Pancreas (tissue), 10 donors: ENCODE data around the gene SFXN5. TPM values are rescaled to one million over a fixed set of nuclear protein-coding genes. Genes with fewer than 3 reads are reported as not detected.

Experiments used
- ATAC-seq, 4 donors: fragments of 200-7000 bp; cut with Tn5 transposase; one replicate each; pipeline versions ENCODE4 v1.8.0 to v1.9.1; 2020; ENCODE audit warnings: mild to moderate bottlenecking in 4 of 4, moderate library complexity in 4 of 4
- DNase-seq, 6 donors: peaks; one replicate each; pipeline ENCODE4 v3.0.0-alpha.2; 2020
- FAIRE-seq: peaks from 2 replicates; lab custom pipeline; 2012; peaks lifted over from hg19 to GRCh38; lab: Jason Lieb, UNC
- H3K27ac ChIP-seq, 4 donors: fragments of 200-600 bp; sonication (generic); 1 replicate in 3 of 4; 2 replicates in 1 of 4; pipeline versions ENCODE4 v1.5.0 to v1.8.0; 2020
- H3K27me3 ChIP-seq, 4 donors: fragments of 200-600 bp; one replicate each; pipeline ENCODE4 v1.8.0; 2021
- H3K36me3 ChIP-seq, 3 donors: fragments of 200-600 bp; sonication (generic) in 1 of 3; one replicate each; pipeline versions ENCODE4 v1.5.0 to v1.8.0; 2020 to 2021
- H3K4me1 ChIP-seq, 3 donors: fragments of 200-600 bp; one replicate each; pipeline ENCODE4 v1.8.0; 2021
- H3K4me3 ChIP-seq, 4 donors: fragments of 200-600 bp; sonication (generic) in 2 of 4; one replicate each; pipeline versions ENCODE4 v1.5.0 to v1.8.0; 2020 to 2021
- H3K9me3 ChIP-seq, 4 donors: fragments of 200-600 bp; one replicate each; pipeline ENCODE4 v1.8.0; 2021
- CTCF ChIP-seq, 4 donors: fragments of 200-600 bp; sonication (generic) in 3 of 4; IDR thresholded peaks; one replicate each; pipeline versions ENCODE4 v1.5.0 to v1.8.0; 2021; ENCODE audit warnings: antibody characterized with exemption in 4 of 4
- WGBS, 2 donors: extraction: QIAGEN DNeasy Blood & Tissue Kit; methylation state at CpG; one replicate each; pipeline ENCODE4 v1.1.7; 2013; 5-methylcytosine and 5-hydroxymethylcytosine counted together
- intact Hi-C, 3 donors: fragments of 100-400 bp; cut with DNase I; formaldehyde crosslinking; loops; one replicate each; pipeline versions ENCODE4 v1.11.1 to v1.14.2; 2022
- polyA plus RNA-seq, 2 donors: library from polyadenylated mRNA; stranded (reverse); fragments of 200-250 nt; gene quantifications; one replicate each; pipeline ENCODE4 v1.2.3, GENCODE V29; 2013
- total RNA-seq, 6 donors: library from RNA; stranded (reverse); fragmentation: NEBNext Ultra II Directional in 4 of 6; extraction: Animal tissue kit (Norgen Biotek cat#: 25700) in 4 of 6; gene quantifications; one replicate each; pipeline versions ENCODE4 v1.2.1 to v1.2.4, GENCODE V29; 2021 to 2023
- donor health status: healthy with polysubstance abuse.
- donor health status: DM: no; HTN: no; CAD: no; lungs with moderate emphysema.
- donor health status: DM: no; HTN: no; CAD: no.
- donor health status: control.
- donor health status: control.
- donor health status: Bipolar disorder and iron deficiency.
- donor health status: DM: yes; HTN: yes; CAD: no.
- donor health status: DM: no; HTN: no; CAD: no.
- donor health status: DM: no; HTN: no; CAD: no.
- donor health status: DM: yes; HTN: yes; CAD: no.

The SFXN5 gene
- total and polyA plus RNA-seq, 8 donors, result 2.6 to 8.4 (median 5.4) TPM

GRCh38 chr2:72915320-72915906 lies 156.1 kb downstream of the SFXN5 start:
- Histone ChIP-seq H3K36me3 (no peaks in the 10 kb centered on the region), H3K4me3 (peak overlapping the region in 3 of 4 donors; percentile 27 to 63 (median 49)), H3K27ac (no peak overlapping the region), H3K4me1 (peaks cover 4 to 8% (median 7%) of the 10 kb centered on the region in 3 donors), H3K27me3 (peaks cover 0 to 45% (median 12%) of the 10 kb centered on the region in 4 donors), H3K9me3 (no peaks in the 10 kb centered on the region)
- ATAC-seq (no peak), DNase-seq (peak in 1 of 6 donors; percentile 11), FAIRE-seq (no peak)
- TF ChIP-seq CTCF (IDR thresholded peaks at IDR 0.05), result no peak
- 6% methylated on average over 26 of the region's 26 CpGs for WGBS, 2 donors
- intact Hi-C loops, result no loop called here

GRCh38 chr2:72914589-72915319 lies 156.8 kb downstream of the SFXN5 start:
- Histone ChIP-seq H3K9me3 (no peaks in the 10 kb centered on the region), H3K27ac (no peak overlapping the region), H3K27me3 (peaks cover 0 to 41% (median 10%) of the 10 kb centered on the region in 4 donors), H3K4me3 (peak overlapping the region in 1 of 4 donors; percentile 63), H3K4me1 (peaks cover 4 to 8% (median 7%) of the 10 kb centered on the region in 3 donors), H3K36me3 (no peaks in the 10 kb centered on the region)
- no peak for TF ChIP-seq CTCF (IDR thresholded peaks at IDR 0.05)
- DNase-seq (peak in 1 of 6 donors; percentile 8), FAIRE-seq (no peak), ATAC-seq (no peak)
- intact Hi-C loops, result no loop called here
- 11 to 12% methylated on average over 15 to 17 of the region's 17 CpGs for WGBS, 2 donors

- no peaks in the 10 kb centered on the region for H3K9me3 ChIP-seq
- no peak overlapping the region for H3K4me3 ChIP-seq
- peaks cover 0 to 41% (median 10%) of the 10 kb centered on the region in 4 donors for H3K27me3 ChIP-seq
- no peak overlapping the region for H3K27ac ChIP-seq
- peak in 1 of 6 donors; percentile 4 for DNase-seq
- TF ChIP-seq CTCF (IDR thresholded peaks at IDR 0.05), result no peak
- WGBS, 2 donors, result 14 to 17% methylated on average over 7 of the region's 7 CpGs
- H3K36me3 ChIP-seq, result no peaks in the 10 kb centered on the region
- peaks cover 4 to 8% (median 7%) of the 10 kb centered on the region in 3 donors for H3K4me1 ChIP-seq
- no peak for FAIRE-seq
- intact Hi-C loops, result no loop called here
- ATAC-seq, result no peak
Measured at GRCh38 chr2:72914206-72914559, 157.3 kb downstream of the SFXN5 start.

- WGBS, 2 donors, result 21 to 26% methylated on average over 7 of the region's 7 CpGs
- Histone ChIP-seq H3K27me3 (peaks cover 0 to 43% (median 10%) of the 10 kb centered on the region in 4 donors), H3K4me1 (peaks cover 4 to 7% (median 6%) of the 10 kb centered on the region in 3 donors), H3K4me3 (no peak overlapping the region), H3K9me3 (no peaks in the 10 kb centered on the region), H3K36me3 (no peaks in the 10 kb centered on the region), H3K27ac (no peak overlapping the region)
- intact Hi-C loops, result no loop called here
- DNase-seq, result no peak
- no peak for FAIRE-seq
- TF ChIP-seq CTCF (IDR thresholded peaks at IDR 0.05), result no peak
- no peak for ATAC-seq
Measured at GRCh38 chr2:72913486-72914205, 157.9 kb downstream of the SFXN5 start.
